ENCODE data around the gene ZAR1L.
"Not testable (repeated sequence)": the region's sequence is repeated elsewhere in the genome, so short reads cannot be mapped to it uniquely, and the experiment has no call there.

ZAR1L gene, protein sequence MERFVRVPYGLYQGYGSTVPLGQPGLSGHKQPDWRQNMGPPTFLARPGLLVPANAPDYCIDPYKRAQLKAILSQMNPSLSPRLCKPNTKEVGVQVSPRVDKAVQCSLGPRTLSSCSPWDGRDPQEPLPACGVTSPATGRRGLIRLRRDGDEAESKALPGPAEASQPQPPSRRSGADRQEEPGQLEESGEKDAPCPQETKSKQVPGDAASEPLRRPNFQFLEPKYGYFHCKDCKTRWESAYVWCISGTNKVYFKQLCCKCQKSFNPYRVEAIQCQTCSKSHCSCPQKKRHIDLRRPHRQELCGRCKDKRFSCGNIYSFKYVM

DNA sequence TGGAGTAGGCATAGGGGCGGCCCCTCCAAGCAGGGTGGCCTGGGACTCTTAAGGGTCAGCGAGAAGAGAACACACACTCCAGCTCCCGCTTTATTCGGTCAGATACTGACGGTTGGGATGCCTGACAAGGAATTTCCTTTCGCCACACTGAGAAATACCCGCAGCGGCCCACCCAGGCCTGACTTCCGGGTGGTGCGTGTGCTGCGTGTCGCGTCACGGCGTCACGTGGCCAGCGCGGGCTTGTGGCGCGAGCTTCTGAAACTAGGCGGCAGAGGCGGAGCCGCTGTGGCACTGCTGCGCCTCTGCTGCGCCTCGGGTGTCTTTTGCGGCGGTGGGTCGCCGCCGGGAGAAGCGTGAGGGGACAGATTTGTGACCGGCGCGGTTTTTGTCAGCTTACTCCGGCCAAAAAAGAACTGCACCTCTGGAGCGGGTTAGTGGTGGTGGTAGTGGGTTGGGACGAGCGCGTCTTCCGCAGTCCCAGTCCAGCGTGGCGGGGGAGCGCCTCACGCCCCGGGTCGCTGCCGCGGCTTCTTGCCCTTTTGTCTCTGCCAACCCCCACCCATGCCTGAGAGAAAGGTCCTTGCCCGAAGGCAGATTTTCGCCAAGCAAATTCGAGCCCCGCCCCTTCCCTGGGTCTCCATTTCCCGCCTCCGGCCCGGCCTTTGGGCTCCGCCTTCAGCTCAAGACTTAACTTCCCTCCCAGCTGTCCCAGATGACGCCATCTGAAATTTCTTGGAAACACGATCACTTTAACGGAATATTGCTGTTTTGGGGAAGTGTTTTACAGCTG lies at the start of gene ZAR1L, which contains the start of gene BRCA2:
Gene ZAR1L (minus strand): TSS at position 126 of the 790 bp plus-strand sequence. CDS start 3,438 bp downstream, outside the sequence.
Gene BRCA2 (plus strand): TSS at position 271 of the 790 bp plus-strand sequence. CDS start 953 bp downstream, outside the sequence.
- no peak for DNase-seq

DNA sequence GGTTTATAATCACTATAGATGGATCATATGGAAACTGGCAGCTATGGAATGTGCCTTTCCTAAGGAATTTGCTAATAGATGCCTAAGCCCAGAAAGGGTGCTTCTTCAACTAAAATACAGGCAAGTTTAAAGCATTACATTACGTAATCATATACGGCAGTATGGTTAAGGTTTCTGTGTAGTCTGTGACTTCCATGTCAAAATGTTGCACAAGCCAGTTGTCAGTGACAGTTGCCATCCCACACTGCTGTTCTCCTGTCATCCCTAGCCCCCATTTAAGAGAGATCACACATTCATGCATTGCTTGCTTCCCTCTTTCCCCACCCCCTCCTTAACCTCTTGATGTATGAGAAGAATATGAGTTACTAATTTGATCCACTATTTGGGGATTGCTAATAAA lies 47.4 kb upstream of the ZAR1L start:
- DNase-seq = no peak

DNA sequence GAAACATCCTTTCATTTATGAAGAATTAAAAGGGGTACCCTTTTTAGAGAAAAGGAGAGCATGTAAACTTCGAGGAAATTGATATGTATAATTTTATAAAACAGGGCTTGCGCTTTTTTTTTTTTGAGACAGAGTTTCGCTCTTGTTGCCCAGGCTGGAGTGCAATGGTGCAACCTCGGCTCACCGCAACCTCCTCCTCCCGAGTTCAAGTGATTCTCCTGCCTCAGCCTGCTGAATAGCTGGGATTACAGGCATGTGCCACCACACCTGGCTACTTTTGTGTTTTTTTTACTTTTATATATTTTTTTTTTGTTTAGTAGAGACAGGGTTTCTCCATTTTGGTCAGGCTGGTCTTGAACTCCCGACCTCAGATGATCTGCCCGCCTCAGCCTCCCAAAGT lies 40.8 kb upstream of the ZAR1L start:
- not testable (repeated sequence) for DNase-seq

DNA sequence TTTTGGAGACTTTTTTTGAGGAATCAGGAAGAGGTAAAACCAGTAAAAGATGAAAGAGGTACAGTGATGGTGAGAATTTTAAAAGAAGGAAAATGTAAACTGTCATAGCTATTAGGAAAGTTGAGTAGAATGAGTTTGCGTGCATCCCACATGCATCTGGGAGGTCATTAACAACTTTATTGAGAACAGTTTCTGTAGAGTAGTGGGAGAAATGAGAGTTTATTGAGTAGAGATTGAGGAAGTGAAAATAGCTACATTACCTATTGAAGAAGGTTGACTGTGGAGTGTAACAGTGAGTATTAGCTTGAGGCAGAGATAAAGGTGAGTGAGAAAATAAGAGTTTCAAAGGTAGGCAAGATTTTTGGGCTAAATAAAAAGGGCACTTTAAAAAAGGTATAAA lies 38.9 kb upstream of the ZAR1L start:
- DNase-seq = no peak

DNA sequence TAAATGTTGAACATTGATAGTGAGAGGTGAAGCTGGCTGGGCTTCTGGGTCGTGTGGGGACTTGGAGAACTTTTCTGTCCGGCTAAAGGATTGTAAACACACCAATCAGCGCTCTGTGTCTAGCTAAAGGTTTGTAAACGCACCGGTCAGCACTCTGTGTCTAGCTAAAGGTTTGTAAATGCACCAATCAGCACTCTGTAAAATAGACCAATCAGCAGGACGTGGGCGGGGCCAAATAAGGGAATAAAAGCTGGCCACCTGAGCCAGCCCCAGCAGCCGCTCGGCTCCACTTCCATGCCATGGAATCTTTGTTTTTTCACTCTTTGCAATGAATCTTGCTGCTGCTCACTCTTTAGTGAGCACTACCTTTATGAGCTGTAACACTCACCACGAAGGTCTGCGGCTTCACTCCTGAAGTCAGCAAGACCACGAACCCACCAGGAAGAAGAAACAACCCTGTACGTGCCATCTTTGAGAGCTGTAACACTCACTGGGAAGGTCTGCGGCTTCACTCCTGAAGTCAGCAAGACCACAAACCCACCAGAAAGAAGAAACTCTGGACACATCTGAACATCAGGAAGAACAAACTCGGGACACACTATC lies 35.8 kb upstream of the ZAR1L start:
- DNase-seq = not testable (repeated sequence)

DNA sequence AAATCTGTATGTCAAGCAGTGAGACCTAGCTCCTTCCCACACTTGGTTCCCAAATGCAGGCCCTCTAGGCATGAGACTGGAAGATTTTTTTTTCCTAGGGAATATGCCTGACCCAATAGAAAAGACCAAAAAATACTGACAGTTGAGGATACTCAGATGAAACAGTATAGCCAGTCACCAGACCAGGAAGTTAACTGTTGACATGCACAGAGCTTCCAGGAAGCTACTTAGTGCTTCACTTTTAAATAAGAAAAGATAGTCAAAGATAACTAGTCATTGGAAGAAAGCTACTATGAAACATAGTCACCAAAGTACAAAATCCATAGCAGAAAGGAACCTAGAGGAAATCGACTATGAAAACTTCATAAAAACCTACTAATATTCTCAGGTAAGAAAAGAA lies 32.5 kb upstream of the ZAR1L start:
- DNase-seq = no peak

DNA sequence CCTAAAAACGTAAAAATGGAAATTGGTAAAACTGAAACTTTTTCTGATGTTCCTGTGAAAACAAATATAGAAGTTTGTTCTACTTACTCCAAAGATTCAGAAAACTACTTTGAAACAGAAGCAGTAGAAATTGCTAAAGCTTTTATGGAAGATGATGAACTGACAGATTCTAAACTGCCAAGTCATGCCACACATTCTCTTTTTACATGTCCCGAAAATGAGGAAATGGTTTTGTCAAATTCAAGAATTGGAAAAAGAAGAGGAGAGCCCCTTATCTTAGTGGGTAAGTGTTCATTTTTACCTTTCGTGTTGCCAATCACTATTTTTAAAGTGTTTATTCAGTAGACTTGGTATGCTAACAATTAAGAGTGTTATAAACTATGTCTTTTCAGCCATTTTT lies 25.8 kb upstream of the ZAR1L start:
- no peak for DNase-seq

DNA sequence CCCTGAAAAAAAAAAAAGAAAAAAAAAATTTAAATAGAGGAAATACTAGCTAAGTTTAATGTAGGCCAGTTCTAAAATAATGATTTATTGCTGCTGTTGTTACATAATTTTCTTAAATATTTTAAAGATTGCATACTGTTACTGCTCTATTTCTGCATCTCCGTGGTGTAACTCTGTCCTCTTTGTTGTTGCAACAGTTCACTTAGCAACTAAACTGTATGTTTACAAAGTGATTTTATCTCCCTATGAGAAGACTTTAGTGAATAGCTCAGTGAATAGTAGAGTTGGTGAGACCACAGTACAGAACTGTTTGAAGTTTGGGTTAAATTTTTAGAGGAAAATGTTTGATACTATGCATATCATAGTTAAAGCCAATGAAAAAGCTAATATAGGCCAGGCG lies 19.5 kb upstream of the ZAR1L start:
- DNase-seq = no peak

DNA sequence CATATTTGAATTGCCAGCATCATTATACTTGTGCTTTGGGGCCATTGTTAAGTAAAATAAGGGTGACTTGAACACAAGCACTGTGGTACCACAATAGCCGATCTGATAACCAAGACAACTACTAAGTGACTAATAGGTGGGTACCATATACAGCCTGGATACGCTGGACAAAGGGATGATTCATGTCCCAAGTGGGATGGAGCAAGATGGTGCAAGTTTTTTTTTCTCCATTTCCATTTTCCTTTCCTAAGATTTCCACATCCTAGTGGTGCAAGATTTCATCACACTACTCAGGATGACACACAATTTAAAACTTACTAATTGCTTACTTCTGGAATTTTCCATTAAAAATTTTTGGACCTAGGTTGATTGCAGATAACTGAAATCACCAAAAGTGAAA lies 15.3 kb upstream of the ZAR1L start:
- no peak for DNase-seq

DNA sequence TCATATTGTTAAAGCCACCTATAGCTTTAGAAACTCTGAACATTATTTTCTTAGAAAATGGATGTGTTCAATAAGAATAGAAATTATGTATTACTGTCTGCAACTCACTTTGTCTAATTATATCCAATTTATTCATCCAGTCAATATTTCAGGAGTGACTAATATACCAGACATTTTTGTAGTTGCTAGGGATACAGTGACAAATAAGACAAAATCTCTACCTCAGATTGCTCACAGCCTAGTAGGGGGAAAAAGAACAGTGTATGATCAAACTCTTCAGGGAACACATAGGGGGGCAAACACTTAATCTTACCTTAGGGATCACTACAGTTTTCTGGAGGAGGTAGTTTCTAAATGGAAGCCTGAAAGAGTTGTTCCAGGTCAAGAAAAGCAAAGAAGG lies 8.7 kb upstream of the ZAR1L start:
- no peak for DNase-seq

DNA sequence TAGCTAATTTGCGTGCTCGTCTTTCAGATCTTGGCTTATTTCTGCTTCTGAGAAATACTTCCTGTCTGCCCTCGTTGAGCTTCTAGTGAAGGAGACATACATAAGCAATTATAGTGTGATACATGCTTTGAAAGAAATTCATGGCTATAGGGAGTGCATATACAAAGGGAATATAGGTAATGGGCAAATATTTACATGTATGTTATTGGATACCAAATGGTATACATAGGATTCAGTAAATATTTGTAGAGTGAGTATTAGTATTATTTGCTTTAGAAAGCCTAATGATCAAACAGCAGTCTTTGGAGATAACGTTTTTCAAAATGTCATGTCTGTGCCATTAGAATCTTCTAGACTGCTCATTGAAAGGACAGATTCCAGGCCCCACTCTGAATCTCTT lies 5.4 kb upstream of the ZAR1L start:
- no peak for DNase-seq

DNA sequence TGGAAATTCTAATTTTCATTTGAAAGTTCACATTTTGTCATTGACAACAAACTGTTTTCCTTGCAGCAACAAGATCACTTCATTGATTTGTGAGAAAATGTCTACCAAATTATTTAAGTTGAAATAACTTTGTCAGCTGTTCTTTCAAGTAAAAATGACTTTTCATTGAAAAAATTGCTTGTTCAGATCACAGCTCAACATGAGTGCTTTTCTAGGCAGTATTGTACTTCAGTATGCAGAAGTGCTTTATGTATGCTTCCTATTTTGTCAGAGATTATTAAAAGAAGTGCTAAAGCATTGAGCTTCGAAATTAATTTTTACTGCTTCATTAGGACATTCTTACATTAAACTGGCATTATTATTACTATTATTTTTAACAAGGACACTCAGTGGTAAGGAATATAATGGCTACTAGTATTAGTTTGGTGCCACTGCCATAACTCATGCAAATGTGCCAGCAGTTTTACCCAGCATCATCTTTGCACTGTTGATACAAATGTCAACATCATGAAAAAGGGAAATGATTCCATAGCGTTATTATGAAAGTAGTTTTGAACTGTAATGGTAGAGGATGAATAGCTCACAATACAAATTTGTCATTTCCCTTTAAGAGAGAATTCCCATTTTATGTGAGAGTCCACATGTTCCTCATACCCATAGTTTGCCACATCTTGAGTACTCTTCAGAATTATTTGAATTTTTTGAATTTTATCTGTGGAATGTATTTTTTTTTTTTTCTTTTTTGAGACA lies 2.7 kb upstream of the ZAR1L start:
- no peak for DNase-seq

DNA sequence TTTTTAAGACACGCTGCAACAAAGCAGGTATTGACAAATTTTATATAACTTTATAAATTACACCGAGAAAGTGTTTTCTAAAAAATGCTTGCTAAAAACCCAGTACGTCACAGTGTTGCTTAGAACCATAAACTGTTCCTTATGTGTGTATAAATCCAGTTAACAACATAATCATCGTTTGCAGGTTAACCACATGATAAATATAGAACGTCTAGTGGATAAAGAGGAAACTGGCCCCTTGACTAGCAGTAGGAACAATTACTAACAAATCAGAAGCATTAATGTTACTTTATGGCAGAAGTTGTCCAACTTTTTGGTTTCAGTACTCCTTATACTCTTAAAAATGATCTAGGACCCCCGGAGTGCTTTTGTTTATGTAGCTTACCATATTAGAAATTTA lies 1.3 kb upstream of the ZAR1L start:
- DNase-seq = no peak

DNA sequence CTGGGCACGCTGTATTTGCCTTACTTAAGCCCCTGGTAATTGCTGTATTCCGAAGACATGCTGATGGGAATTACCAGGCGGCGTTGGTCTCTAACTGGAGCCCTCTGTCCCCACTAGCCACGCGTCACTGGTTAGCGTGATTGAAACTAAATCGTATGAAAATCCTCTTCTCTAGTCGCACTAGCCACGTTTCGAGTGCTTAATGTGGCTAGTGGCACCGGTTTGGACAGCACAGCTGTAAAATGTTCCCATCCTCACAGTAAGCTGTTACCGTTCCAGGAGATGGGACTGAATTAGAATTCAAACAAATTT lies 821 bp upstream of the ZAR1L start:
- DNase-seq = no peak

DNA sequence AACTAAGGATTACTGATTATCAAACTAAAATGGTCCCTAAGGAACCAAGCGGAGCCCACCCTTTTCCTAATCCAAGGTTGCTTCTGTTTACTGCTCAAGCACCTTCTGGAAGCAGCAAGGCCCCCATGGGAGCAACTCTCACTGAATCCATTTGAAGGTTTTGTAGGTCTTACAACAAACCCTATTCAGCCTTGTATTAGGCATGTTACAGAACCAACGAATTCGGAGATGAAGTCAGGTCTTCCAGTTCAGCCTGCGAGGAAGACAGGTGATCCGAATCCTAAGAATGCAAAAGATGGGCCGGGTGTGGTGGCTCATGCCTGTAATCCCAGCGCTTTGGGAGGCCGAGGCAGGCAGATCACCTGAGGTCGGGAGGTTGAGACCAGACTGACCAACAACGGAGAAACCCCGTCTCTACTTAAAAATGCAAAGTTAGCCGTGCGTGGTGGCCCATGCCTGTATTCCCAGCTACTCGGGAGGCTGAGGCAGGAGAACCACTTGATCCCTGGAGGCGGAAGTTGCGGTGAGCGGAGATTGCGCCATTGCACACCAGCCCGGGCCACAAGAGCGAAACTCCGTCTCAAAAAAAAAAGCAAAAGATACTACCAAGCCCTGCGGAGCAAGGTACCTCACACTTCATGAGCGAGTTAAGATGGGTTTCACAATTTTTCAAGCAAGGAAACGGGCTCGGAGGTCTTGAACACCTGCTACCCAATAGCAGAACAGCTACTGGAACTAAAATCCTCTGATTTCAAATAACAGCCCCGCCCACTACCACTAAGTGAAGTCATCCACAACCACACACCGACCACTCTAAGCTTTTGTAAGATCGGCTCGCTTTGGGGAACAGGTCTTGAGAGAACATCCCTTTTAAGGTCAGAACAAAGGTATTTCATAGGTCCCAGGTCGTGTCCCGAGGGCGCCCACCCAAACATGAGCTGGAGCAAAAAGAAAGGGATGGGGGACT lies 609 bp downstream of the ZAR1L start:
- DNase-seq = no peak

DNA sequence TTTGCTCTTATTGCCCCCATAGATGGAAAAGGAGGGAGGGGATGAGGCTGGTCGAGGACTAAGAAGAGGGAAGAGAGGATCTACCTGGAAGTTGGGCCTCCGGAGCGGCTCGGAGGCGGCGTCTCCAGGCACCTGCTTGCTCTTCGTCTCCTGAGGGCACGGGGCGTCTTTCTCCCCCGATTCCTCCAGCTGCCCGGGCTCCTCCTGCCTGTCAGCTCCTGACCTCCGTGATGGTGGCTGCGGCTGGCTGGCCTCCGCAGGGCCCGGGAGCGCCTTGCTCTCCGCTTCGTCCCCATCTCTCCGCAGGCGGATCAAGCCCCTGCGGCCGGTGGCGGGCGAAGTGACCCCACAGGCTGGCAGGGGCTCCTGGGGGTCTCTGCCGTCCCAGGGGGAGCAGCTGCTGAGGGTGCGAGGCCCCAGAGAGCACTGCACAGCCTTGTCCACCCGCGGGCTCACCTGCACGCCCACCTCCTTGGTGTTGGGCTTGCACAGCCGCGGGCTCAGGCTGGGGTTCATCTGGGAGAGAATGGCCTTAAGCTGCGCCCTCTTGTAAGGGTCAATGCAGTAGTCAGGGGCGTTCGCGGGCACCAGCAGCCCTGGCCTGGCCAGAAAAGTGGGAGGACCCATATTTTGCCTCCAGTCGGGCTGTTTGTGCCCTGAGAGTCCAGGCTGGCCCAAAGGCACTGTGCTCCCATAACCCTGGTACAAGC lies 3.8 kb downstream of the ZAR1L start:
- no peak for DNase-seq

DNA sequence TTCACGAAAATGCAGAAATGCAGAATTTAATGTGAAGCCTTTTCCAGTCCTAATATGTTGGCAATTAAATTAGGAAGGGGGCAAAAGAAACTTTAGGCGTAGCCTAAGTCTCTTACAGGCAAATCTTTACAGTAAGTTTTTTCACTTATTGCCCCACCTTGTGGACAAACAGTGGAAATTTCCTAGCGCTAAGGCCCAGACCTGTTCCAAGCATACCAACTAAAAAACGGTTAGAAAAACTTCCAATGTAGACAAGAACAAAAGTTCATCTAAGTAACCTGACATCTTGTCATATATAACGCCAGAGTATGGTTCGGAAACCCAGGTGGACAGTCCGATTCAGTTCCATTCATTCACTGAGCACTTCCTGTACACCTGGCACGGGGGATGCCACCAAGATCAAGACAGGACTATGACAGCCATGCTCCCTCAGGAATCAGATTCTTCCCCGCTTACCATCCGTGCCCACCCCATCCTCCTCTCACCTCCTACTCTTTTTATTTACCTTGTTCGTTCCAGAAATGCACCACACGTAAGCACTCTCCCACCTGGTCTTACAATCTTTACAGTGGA lies 4.9 kb downstream of the ZAR1L start:
- no peak for DNase-seq

DNA sequence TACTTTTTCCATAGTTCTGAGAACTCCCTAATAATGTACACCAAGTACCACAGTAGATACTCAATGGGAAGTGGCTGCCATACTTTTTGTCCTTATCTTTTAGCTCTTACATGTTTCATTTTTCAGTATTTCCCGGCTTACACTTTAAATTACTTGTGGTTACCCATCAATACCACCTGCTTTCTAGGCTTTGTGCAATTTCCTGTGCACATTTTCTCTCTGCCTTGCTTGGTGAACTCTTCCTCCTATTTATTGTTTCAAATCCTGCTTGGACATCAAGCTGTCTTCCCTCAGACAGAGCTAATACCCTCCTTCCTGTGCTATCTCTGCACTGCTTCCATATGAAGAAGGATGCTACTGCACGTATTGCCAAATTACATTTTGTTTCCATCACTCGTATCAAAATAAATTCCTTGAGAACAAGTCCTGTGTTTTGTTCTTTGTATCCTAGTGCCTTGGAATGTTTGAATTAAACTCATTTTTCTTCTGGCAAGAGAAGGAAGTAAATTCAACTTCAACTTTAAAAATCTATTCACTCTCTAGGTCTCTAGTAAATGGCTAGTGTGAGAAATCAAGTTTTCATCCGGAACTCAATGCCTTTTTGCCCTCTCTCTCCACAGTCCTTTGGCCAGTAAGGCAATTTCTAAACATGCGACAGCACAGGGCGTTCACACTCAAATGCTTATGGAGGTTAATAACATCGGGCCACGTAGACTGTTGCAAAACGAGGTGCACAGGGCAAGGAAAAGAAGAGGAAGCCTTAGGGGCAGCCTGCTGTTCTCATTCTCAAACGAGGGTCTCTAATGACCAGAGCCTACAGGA lies 5.6 kb downstream of the ZAR1L start:
- no peak for DNase-seq

DNA sequence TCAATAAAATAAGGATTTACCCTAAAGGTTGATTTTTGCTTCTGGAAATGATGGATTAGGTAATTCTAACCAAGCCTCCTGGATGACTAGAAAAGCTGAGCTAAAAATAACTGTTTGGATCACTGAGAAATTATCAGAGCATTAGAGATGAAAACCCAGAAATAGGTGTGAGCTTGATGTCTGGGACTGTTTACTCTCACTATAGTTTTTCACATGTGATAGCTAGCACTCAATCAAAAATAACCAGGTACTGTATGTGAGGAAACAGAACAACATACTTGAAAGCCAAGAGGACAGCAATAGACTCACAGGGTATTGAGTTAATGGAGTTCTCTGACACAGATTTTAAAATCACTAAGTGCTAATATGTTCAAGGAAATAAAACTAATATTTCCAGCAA lies 9.5 kb downstream of the ZAR1L start:
- no peak for DNase-seq

DNA sequence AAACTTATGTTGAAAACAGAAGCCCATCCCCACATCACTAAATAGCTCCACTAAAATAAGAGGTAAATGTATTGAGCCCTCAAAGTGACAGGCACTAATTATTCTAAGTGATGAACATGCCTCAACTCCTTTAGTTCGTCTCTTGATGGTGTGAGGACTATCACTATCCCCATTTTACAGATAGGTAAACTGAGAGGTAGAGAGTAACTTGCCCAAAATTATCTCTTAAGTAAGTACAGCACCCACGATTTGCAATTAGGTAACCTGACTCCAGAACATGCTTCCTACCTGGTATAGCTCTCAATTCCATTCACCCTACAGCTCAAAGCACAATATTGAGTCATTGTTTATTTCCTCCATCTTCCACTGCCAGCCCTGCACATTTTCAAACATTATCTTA lies 12.7 kb downstream of the ZAR1L start:
- no peak for DNase-seq
